IPS-15b (cell line): ENCODE data around the gene UBE2QL1.

Source experiments
- H3K27me3 ChIP-seq: one replicate; pipeline ENCODE4 v1.6.1; 2013; ENCODE audit warnings: low read length; ENCODE audit not compliant: control insufficient read depth, insufficient read depth
- H3K36me3 ChIP-seq: one replicate; pipeline ENCODE4 v1.6.1; 2013; ENCODE audit warnings: low read length; ENCODE audit not compliant: control insufficient read depth, insufficient read depth
- H3K4me1 ChIP-seq: one replicate; pipeline ENCODE4 v1.6.1; 2013; ENCODE audit warnings: mild to moderate bottlenecking, low read length; ENCODE audit not compliant: control insufficient read depth, insufficient read depth
- H3K4me3 ChIP-seq: one replicate; pipeline ENCODE4 v1.5.1; 2013; ENCODE audit warnings: low read depth, low read length
- H3K9ac ChIP-seq: one replicate; pipeline ENCODE4 v1.6.1; 2013; ENCODE audit warnings: low read depth, mild to moderate bottlenecking, low read length
- H3K9me3 ChIP-seq: one replicate; pipeline ENCODE4 v1.6.1; 2013; ENCODE audit warnings: mild to moderate bottlenecking, low read length; ENCODE audit not compliant: control insufficient read depth, insufficient read depth

UBE2QL1 gene

DNA sequence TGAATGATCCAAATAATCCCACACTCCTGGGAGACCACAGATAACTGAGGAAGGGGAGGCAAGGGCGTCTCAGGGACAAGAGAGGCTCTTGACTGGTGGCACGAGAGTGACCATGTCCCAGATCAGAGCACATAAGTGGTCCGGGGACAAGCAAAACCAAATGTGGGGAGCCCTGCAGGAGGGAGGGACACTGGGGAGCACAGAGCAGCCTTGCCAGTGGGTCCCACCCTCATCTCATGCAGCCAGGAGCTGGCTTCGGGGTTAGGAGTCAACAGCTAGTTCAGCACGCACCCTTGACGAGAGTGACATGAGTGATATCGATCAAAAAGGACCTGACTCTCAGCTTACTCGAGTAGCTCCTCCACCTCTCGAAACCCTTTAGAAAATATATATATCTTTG lies 16.5 kb upstream of the UBE2QL1 start:
- Histone ChIP-seq H3K27me3 (peaks cover 4% of the 10 kb centered on the region), H3K36me3 (no peaks in the 10 kb centered on the region), H3K9me3 (no peaks in the 10 kb centered on the region), H3K4me3 (no peak overlapping the region), H3K9ac (no peak overlapping the region), H3K4me1 (no peaks in the 10 kb centered on the region)

DNA sequence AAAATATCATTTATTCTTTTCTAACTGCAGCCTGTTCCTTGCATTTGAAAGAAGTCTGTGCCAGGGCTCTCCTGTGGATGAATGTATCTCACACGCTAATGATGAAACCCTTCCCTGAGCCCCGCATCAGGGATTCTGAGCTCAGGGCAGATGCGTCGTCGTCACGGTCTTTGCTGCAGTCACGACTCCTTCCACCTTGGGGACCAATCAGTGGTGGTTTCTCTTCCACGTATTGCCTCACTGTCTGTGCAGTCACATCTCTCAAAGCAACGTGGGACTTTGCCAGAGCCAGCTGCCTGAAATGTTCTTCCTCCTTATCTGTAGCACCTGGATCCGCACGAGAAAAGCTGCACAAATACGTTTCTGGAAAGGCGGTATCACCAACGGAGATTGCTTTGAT lies 13.9 kb upstream of the UBE2QL1 start:
- Histone ChIP-seq H3K27me3 (peaks cover 4% of the 10 kb centered on the region), H3K9ac (no peak overlapping the region), H3K9me3 (no peaks in the 10 kb centered on the region), H3K36me3 (no peaks in the 10 kb centered on the region), H3K4me3 (no peak overlapping the region), H3K4me1 (no peaks in the 10 kb centered on the region)

DNA sequence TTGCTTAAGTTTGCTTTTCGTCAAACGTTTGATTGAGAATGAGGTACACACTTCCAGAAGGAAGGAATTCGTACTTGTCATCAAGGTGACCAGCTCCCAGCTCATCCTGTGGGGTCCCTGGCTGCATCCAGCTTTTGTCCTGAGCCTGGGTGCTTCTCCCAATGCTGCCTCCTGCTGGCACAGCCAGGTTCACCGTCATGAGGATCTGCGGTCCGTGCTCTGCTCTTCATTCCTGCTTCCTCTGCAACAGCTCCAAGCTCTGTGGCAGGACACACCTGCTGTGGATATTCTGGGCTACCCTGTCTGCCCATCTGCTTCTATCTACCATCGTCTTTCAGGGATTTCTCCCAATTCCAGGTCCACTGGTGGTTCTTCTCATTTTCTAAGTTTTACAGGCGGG lies 13.3 kb upstream of the UBE2QL1 start:
- no peak overlapping the region for H3K9ac ChIP-seq
- no peak overlapping the region for H3K4me3 ChIP-seq
- H3K4me1 ChIP-seq = no peaks in the 10 kb centered on the region
- H3K36me3 ChIP-seq = no peaks in the 10 kb centered on the region
- H3K9me3 ChIP-seq = no peaks in the 10 kb centered on the region
- peaks cover 4% of the 10 kb centered on the region for H3K27me3 ChIP-seq

DNA sequence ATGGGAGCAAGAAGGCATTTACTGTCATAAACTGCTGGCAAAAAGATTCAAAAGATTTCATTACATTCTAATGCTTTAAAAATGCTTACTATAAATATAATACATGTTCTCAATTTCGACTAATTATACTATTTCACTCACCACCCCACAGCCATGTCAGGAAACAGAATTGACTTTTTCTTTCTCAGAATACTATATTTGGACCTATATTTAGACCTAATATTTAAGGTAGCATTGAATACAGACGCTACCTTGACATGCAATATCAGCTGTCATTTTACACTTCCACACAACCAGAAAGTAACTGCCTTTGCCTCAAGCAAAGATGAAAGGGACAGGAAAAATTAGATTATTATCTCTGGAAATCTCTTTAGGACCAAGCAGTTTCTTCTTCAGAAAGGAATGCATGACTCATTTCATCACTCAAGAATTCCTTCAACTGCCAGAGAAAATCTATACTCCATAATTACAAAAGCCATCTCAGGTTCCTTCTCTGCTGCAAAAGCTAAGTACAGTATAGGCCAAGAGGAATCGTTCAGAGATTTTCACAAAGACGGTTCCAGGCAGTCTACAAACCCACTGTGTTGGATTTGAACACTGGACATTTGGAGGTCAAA lies 11.8 kb upstream of the UBE2QL1 start:
- Histone ChIP-seq H3K4me1 (no peaks in the 10 kb centered on the region), H3K4me3 (no peak overlapping the region), H3K9ac (no peak overlapping the region), H3K9me3 (no peaks in the 10 kb centered on the region), H3K36me3 (no peaks in the 10 kb centered on the region), H3K27me3 (peaks cover 4% of the 10 kb centered on the region)

DNA sequence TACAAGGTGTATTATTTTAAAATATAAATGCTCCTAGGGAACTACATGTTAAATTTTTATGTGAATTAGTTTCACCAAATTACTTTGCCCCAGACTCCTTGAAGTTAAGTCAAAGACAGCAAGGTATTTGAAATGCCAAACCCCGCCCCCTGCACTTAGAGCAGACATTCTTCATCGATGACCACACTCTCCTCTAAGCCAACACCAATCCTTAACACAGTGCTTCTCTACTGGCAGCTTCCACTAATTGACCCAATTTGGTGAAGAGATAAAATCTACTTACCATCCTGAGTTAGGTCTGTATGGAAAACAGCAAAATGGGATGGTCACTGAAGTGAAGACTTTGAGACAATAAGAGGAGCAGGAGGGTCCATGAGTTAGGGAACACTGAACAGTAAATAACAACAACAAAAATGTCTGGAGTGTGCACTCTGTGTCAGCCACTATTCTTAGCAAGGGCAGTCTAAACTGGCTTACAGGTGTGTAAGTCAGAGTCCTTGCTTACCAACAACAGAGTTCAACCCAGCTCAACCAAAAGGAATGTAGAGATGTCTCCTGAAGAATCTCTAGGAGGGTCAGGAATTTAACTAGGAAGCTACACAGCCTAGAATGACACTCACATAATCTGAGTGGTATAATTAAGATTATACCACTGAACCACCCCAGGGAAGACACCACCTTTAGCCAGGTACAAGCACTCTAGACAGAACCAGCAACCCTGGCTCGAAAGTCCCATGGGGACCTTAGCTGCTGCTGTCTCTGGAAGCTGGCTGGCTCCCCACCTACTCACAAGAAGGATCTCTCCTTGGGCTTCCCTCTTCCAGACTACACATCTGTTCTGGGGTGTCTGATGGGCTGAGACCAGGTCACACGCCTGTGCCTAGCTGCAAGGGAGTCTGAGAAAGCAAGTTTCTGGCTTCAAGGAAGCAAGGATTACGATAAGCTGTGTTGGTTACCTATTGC lies 8.8 kb upstream of the UBE2QL1 start:
- peaks cover 2% of the 10 kb centered on the region for H3K27me3 ChIP-seq
- no peaks in the 10 kb centered on the region for H3K4me1 ChIP-seq
- no peaks in the 10 kb centered on the region for H3K36me3 ChIP-seq
- H3K9me3 ChIP-seq = no peaks in the 10 kb centered on the region
- H3K4me3 ChIP-seq = no peak overlapping the region
- H3K9ac ChIP-seq = no peak overlapping the region

DNA sequence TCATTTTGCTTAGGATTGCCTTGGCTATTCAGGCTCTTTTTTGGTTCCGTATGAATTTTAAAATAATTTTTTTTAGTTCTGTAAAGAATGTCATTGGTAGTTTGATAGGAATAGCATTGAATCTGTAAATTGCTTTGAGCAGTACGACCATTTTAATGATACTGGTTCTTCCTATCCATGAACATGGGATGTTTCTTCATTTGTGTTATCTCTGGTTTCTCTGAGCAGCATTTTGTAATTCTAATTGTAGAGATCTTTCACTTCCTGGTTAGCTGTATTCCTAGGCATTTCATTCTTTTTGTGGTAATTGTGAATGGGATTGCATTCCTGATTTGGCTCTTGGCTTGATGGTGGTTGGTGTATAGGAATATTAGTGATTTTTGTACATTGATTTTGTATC lies 6.3 kb upstream of the UBE2QL1 start:
- no peak overlapping the region for H3K4me3 ChIP-seq
- H3K36me3 ChIP-seq = no peaks in the 10 kb centered on the region
- H3K27me3 ChIP-seq = peaks cover under 1% of the 10 kb centered on the region
- H3K9me3 ChIP-seq = no peaks in the 10 kb centered on the region
- H3K4me1 ChIP-seq = no peaks in the 10 kb centered on the region
- H3K9ac ChIP-seq = no peak overlapping the region

DNA sequence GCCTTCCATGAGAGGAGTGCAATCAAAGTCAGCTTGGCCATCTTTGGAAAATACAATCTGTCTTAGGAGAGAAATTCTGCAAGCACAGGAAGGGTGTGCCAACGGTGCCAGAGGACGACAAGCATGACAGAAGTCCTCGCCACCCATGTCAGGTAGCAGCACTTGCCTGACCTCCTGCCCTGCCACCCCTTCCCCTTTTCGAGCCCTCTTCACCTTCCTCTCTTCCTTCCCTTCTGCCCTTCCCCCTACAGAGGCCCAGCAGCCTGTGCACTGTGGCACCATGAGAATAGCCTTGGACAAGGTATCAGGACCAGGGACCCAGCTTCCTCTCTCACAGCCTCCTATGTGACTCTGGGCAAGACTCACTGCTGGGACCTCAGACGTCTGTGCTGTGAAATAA lies 5.3 kb upstream of the UBE2QL1 start:
- Histone ChIP-seq H3K4me1 (no peaks in the 10 kb centered on the region), H3K9ac (no peak overlapping the region), H3K27me3 (peaks cover 10% of the 10 kb centered on the region), H3K36me3 (no peaks in the 10 kb centered on the region), H3K4me3 (no peak overlapping the region), H3K9me3 (no peaks in the 10 kb centered on the region)

DNA sequence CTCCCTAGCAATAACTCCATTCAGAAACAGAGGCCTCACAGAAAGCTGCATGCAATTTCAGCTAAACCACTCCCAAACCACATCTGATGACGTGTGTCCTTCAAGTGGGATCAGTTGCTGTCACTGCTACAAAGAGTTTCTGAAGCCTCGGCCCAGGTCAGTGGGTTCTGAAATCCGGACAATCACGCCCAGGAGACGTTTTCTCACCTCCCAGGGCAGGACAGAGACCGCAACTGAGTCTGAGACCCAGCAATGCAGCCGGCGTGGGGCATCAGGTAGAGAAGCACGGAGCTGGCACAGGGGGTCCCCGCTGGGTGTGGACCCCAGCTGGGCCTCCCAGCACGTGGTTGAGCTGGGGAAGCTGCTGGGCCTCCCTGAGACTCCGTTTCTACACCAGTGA lies 2.6 kb upstream of the UBE2QL1 start:
- Histone ChIP-seq H3K9me3 (no peaks in the 10 kb centered on the region), H3K4me3 (no peak overlapping the region), H3K36me3 (no peaks in the 10 kb centered on the region), H3K27me3 (peaks cover 36% of the 10 kb centered on the region), H3K9ac (no peak overlapping the region), H3K4me1 (peaks cover 5% of the 10 kb centered on the region)

DNA sequence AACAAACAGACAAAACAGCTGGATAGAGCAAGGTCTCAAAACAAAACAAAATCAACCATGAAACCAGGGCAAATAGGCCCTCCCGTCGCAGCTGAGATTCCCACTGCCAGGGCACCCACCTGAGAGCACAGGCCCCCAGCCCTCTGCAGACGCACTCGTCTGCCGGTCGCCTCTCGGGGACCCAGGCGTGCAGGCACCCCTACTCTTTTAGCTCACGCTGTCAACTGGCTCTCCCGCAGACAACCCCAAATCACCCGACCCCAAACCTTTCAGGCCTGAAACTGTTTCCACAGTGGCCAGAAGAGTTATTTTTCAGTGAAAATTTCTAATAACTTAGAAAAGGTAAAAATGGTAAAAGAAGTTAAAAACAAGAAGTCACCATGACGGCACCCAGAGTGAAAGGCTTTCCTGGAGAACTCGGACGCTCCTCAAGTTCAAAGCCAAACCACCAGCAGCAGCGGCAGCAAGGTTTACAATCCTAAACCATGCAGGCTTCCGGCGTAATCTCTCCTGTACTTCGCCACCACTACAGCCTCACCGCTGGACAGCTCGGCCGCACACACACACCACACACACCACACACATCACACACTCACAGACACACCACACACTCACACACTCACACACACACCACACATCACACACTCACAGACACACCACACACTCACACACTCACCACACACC lies 1.9 kb upstream of the UBE2QL1 start:
- Histone ChIP-seq H3K9ac (no peak overlapping the region), H3K36me3 (no peaks in the 10 kb centered on the region), H3K4me3 (no peak overlapping the region), H3K9me3 (no peaks in the 10 kb centered on the region), H3K27me3 (peaks cover 44% of the 10 kb centered on the region), H3K4me1 (peaks cover 5% of the 10 kb centered on the region)

DNA sequence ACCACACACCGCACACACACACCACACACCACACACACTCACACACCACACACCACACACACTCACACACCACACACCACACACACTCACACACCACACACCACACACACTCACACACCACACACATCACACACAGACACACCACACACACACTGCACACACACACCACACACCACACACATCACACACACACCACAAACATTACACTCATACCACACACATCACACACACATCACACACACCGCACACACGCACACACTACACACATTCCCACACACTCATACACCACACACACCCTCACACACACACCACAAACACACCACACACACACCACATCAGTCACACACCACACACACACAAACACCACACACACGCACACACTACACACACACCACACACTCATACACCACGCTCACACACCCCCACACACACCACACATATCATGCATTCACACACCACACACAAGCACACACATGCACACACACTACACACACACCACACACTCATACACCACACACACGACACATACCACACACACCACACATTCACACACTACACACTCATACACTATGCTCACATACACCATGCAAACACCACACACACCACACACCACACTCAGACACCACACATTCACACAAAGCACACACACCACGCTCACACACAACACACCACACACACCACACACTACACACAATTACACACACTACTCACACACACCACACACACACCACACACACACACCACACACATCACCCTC lies 1.1 kb upstream of the UBE2QL1 start:
- Histone ChIP-seq H3K9ac (no peak overlapping the region), H3K4me3 (no peak overlapping the region), H3K27me3 (peaks cover 50% of the 10 kb centered on the region)

DNA sequence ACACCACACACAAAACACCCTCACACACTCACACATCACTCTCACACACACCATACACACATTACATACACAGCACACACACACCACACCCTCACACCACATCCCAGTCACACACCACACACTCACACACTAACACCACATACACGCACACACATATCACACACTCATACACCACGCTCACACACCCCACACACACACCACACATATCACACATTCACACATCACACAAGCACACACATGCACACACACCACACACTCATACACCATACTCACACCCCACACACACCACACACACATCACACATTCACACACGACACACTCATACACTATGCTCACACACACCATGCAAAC lies 543 bp upstream of the UBE2QL1 start:
- Histone ChIP-seq H3K9me3 (no peaks in the 10 kb centered on the region), H3K36me3 (no peaks in the 10 kb centered on the region), H3K4me1 (peaks cover 5% of the 10 kb centered on the region), H3K27me3 (peaks cover 56% of the 10 kb centered on the region), H3K4me3 (peak overlapping the region; percentile 27), H3K9ac (no peak overlapping the region)

More for the DNA sequence above, 1.1 kb upstream of the UBE2QL1 start:
- Histone ChIP-seq H3K36me3 (no peaks in the 10 kb centered on the region), H3K9me3 (no peaks in the 10 kb centered on the region), H3K4me1 (peaks cover 5% of the 10 kb centered on the region)
